Tibial nerve (tissue), 4 donors: Measurements from ENCODE around the gene SKI. TPM values are rescaled to one million over a fixed set of nuclear protein-coding genes. Genes with fewer than 3 reads are reported as not detected.

Source experiments
- DNase-seq, 2 donors: peaks; one replicate each; pipeline ENCODE4 v3.0.0-alpha.2; 2019; ENCODE audit warnings: low spot score in 2 of 2
- H3K27ac ChIP-seq, 4 donors: fragments of 200-600 bp; sonication (generic) in 3 of 4; one replicate each; pipeline ENCODE4 v1.5.1; 2017 to 2019; ENCODE audit warnings: mild to moderate bottlenecking in 1 of 4
- H3K27me3 ChIP-seq, 2 donors: fragments of 200-600 bp; sonication (generic) in 1 of 2; one replicate each; pipeline versions ENCODE4 v1.5.1 to v1.6.0; 2017 to 2019
- H3K36me3 ChIP-seq, 3 donors: fragments of 200-600 bp; sonication (generic); one replicate each; pipeline ENCODE4 v1.5.1; 2018 to 2019
- H3K4me1 ChIP-seq, 4 donors: fragments of 200-600 bp; sonication (generic) in 3 of 4; one replicate each; pipeline ENCODE4 v1.5.1; 2017 to 2019
- H3K4me3 ChIP-seq, 4 donors: fragments of 200-600 bp; sonication (generic) in 3 of 4; one replicate each; pipeline ENCODE4 v1.5.1; 2017 to 2019; ENCODE audit warnings: mild to moderate bottlenecking in 1 of 4, moderate library complexity in 1 of 4
- H3K9me3 ChIP-seq, 4 donors: fragments of 200-600 bp; sonication (generic) in 3 of 4; one replicate each; pipeline ENCODE4 v1.5.1; 2017 to 2019
- CTCF ChIP-seq, 5 experiments: fragments of 200-600 bp in 3 of 5; fragments of 450-650 bp in 2 of 5; sonication (generic) in 3 of 5; IDR thresholded peaks; one replicate each; pipeline ENCODE4 v1.5.1; 2016 to 2019; ENCODE audit warnings: antibody characterized with exemption in 5 of 5, mild to moderate bottlenecking in 3 of 5, moderate library complexity in 2 of 5
- EP300 ChIP-seq, 2 donors: sonication (generic); formaldehyde crosslinking; IDR thresholded peaks; one replicate each; pipeline ENCODE4 v1.6.1; 2017; ENCODE audit warnings: antibody characterized with exemption in 2 of 2, mild to moderate bottlenecking in 1 of 2
- POLR2A ChIP-seq, 2 donors: fragments of 450-650 bp; IDR thresholded peaks; one replicate each; pipeline ENCODE4 v1.6.1; 2017; ENCODE audit warnings: antibody characterized with exemption in 2 of 2, mild to moderate bottlenecking in 2 of 2, moderate library complexity in 2 of 2
- WGBS, 2 donors: methylation state at CpG; one replicate each; pipeline ENCODE4 v1.1.5; 2018; 5-methylcytosine and 5-hydroxymethylcytosine counted together
- total RNA-seq, 4 donors: library from RNA; depleted of rRNA; stranded (reverse); fragments of >200 nt; gene quantifications; one replicate each; pipeline ENCODE4 v1.1.0, GENCODE V29; 2016

Gene SKI
- total RNA-seq, 4 donors from 2014 or later = 62.8 to 100 (median 72.2) TPM

GRCh38 chr1:2198571-2198970 lies 29.5 kb upstream of the SKI start:
- DNase-seq = no peak
- Histone ChIP-seq H3K4me1 (peaks cover 0 to 51% (median 30%) of the 10 kb centered on the region in 4 donors), H3K27ac (peak overlapping the region; percentile 68 to 95 (median 90)), H3K4me3 (no peak overlapping the region), H3K27me3 (no peaks in the 10 kb centered on the region), H3K36me3 (no peaks in the 10 kb centered on the region), H3K9me3 (no peaks in the 10 kb centered on the region)
- no peak for TF ChIP-seq POLR2A (IDR thresholded peaks at IDR 0.05)
- no peak for TF ChIP-seq EP300 (IDR thresholded peaks at IDR 0.05)
- TF ChIP-seq CTCF (IDR thresholded peaks at IDR 0.05) = no peak
- whole genome bisulfite sequencing, 2 donors = 66 to 67% methylated on average over 11 of the region's 11 CpGs

GRCh38 chr1:2199042-2199810 lies 28.9 kb upstream of the SKI start:
- 5 to 9% methylated on average over 19 to 24 of the region's 24 CpGs for WGBS, 2 donors
- Histone ChIP-seq H3K27ac (peak overlapping the region; percentile 68 to 95 (median 90)), H3K27me3 (no peaks in the 10 kb centered on the region), H3K4me3 (peak overlapping the region; percentile 25 to 48 (median 38)), H3K36me3 (no peaks in the 10 kb centered on the region), H3K9me3 (no peaks in the 10 kb centered on the region), H3K4me1 (peaks cover 0 to 51% (median 29%) of the 10 kb centered on the region in 4 donors)
- peak in 1 of 5 experiments; percentile 14 for TF ChIP-seq CTCF (IDR thresholded peaks at IDR 0.05)
- peak; percentile 59 to 90 for TF ChIP-seq EP300 (IDR thresholded peaks at IDR 0.05)
- TF ChIP-seq POLR2A (IDR thresholded peaks at IDR 0.05) = peak; percentile 77 to 88
- DNase-seq = peak; percentile 84 to 86

GRCh38 chr1:2200308-2200943 lies 27.7 kb upstream of the SKI start:
- Histone ChIP-seq H3K9me3 (no peaks in the 10 kb centered on the region), H3K4me3 (no peak overlapping the region), H3K36me3 (no peaks in the 10 kb centered on the region), H3K27ac (peak overlapping the region in 1 of 4 donors; percentile 18), H3K27me3 (no peaks in the 10 kb centered on the region), H3K4me1 (peaks cover 0 to 52% (median 31%) of the 10 kb centered on the region in 4 donors)
- TF ChIP-seq EP300 (IDR thresholded peaks at IDR 0.05) = no peak
- TF ChIP-seq CTCF (IDR thresholded peaks at IDR 0.05) = no peak
- TF ChIP-seq POLR2A (IDR thresholded peaks at IDR 0.05) = no peak
- WGBS, 2 donors = 72 to 82% methylated on average over 19 to 20 of the region's 21 CpGs
- DNase-seq = no peak

GRCh38 chr1:2201062-2201461 lies 27.1 kb upstream of the SKI start:
- WGBS, 2 donors = 86 to 97% methylated on average over 10 to 13 of the region's 14 CpGs
- no peaks in the 10 kb centered on the region for H3K9me3 ChIP-seq

More at GRCh38 chr1:2201062-2201461, 27.1 kb upstream of the SKI start:
- H3K36me3 ChIP-seq = no peaks in the 10 kb centered on the region
- DNase-seq = no peak
- peaks cover 2 to 52% (median 31%) of the 10 kb centered on the region in 4 donors for H3K4me1 ChIP-seq
- no peaks in the 10 kb centered on the region for H3K27me3 ChIP-seq
- TF ChIP-seq POLR2A (IDR thresholded peaks at IDR 0.05) (no peak), CTCF (IDR thresholded peaks at IDR 0.05) (no peak), EP300 (IDR thresholded peaks at IDR 0.05) (no peak)
- no peak overlapping the region for H3K27ac ChIP-seq
- H3K4me3 ChIP-seq = no peak overlapping the region
